Tibial nerve (tissue), 4 donors: ENCODE data around the gene CAMK1D. TPM values are rescaled to one million over a fixed set of nuclear protein-coding genes. Genes with fewer than 3 reads are reported as not detected.

Source experiments
- DNase-seq, 2 donors: peaks; one replicate each; pipeline ENCODE4 v3.0.0-alpha.2; 2019; ENCODE audit warnings: low spot score in 2 of 2
- H3K27ac ChIP-seq, 4 donors: fragments of 200-600 bp; sonication (generic) in 3 of 4; one replicate each; pipeline ENCODE4 v1.5.1; 2017 to 2019; ENCODE audit warnings: mild to moderate bottlenecking in 1 of 4
- H3K27me3 ChIP-seq, 2 donors: fragments of 200-600 bp; sonication (generic) in 1 of 2; one replicate each; pipeline versions ENCODE4 v1.5.1 to v1.6.0; 2017 to 2019
- H3K36me3 ChIP-seq, 3 donors: fragments of 200-600 bp; sonication (generic); one replicate each; pipeline ENCODE4 v1.5.1; 2018 to 2019
- H3K4me1 ChIP-seq, 4 donors: fragments of 200-600 bp; sonication (generic) in 3 of 4; one replicate each; pipeline ENCODE4 v1.5.1; 2017 to 2019
- H3K4me3 ChIP-seq, 4 donors: fragments of 200-600 bp; sonication (generic) in 3 of 4; one replicate each; pipeline ENCODE4 v1.5.1; 2017 to 2019; ENCODE audit warnings: mild to moderate bottlenecking in 1 of 4, moderate library complexity in 1 of 4
- H3K9me3 ChIP-seq, 4 donors: fragments of 200-600 bp; sonication (generic) in 3 of 4; one replicate each; pipeline ENCODE4 v1.5.1; 2017 to 2019
- EP300 ChIP-seq, 2 donors: sonication (generic); formaldehyde crosslinking; IDR thresholded peaks; one replicate each; pipeline ENCODE4 v1.6.1; 2017; ENCODE audit warnings: antibody characterized with exemption in 2 of 2, mild to moderate bottlenecking in 1 of 2
- POLR2A ChIP-seq, 2 donors: fragments of 450-650 bp; IDR thresholded peaks; one replicate each; pipeline ENCODE4 v1.6.1; 2017; ENCODE audit warnings: antibody characterized with exemption in 2 of 2, mild to moderate bottlenecking in 2 of 2, moderate library complexity in 2 of 2
- WGBS, 2 donors: methylation state at CpG; one replicate each; pipeline ENCODE4 v1.1.5; 2018; 5-methylcytosine and 5-hydroxymethylcytosine counted together
- total RNA-seq, 4 donors: library from RNA; depleted of rRNA; stranded (reverse); fragments of >200 nt; gene quantifications; one replicate each; pipeline ENCODE4 v1.1.0, GENCODE V29; 2016
- TF ChIP-seq, protein P1 (sequence below), 5 experiments: fragments of 200-600 bp in 3 of 5; fragments of 450-650 bp in 2 of 5; sonication (generic) in 3 of 5; IDR thresholded peaks; one replicate each; pipeline ENCODE4 v1.5.1; 2016 to 2019; ENCODE audit warnings: antibody characterized with exemption in 5 of 5, mild to moderate bottlenecking in 3 of 5, moderate library complexity in 2 of 5

The CAMK1D gene
- total RNA-seq, 4 donors from 2014 or later: 6.9 to 20.5 (median 17.2) TPM

GRCh38 chr10:12471135-12471534, 121.8 kb downstream of the CAMK1D start:
- DNase-seq: no peak
- Histone ChIP-seq H3K9me3 (no peaks in the 10 kb centered on the region), H3K27ac (no peak overlapping the region), H3K4me1 (peaks cover 0 to 5% (median 0%) of the 10 kb centered on the region in 4 donors), H3K27me3 (no peaks in the 10 kb centered on the region), H3K4me3 (no peak overlapping the region), H3K36me3 (no peaks in the 10 kb centered on the region)
- no peak for TF ChIP-seq POLR2A (IDR thresholded peaks at IDR 0.05)
- no peak for TF ChIP-seq EP300 (IDR thresholded peaks at IDR 0.05)
- TF ChIP-seq, protein P1, sequence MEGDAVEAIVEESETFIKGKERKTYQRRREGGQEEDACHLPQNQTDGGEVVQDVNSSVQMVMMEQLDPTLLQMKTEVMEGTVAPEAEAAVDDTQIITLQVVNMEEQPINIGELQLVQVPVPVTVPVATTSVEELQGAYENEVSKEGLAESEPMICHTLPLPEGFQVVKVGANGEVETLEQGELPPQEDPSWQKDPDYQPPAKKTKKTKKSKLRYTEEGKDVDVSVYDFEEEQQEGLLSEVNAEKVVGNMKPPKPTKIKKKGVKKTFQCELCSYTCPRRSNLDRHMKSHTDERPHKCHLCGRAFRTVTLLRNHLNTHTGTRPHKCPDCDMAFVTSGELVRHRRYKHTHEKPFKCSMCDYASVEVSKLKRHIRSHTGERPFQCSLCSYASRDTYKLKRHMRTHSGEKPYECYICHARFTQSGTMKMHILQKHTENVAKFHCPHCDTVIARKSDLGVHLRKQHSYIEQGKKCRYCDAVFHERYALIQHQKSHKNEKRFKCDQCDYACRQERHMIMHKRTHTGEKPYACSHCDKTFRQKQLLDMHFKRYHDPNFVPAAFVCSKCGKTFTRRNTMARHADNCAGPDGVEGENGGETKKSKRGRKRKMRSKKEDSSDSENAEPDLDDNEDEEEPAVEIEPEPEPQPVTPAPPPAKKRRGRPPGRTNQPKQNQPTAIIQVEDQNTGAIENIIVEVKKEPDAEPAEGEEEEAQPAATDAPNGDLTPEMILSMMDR (IDR thresholded peaks at IDR 0.05): no peak
- 79 to 95% methylated on average over 5 of the region's 5 CpGs for WGBS, 2 donors

GRCh38 chr10:12473491-12473890, 124.1 kb downstream of the CAMK1D start:
- no peaks in the 10 kb centered on the region for H3K27me3 ChIP-seq
- peaks cover 0 to 5% (median 0%) of the 10 kb centered on the region in 4 donors for H3K4me1 ChIP-seq
- no peaks in the 10 kb centered on the region for H3K36me3 ChIP-seq
- whole genome bisulfite sequencing, 2 donors: 90 to 91% methylated on average over 6 of the region's 6 CpGs
- no peak overlapping the region for H3K27ac ChIP-seq
- H3K4me3 ChIP-seq: no peak overlapping the region
- no peaks in the 10 kb centered on the region for H3K9me3 ChIP-seq
- DNase-seq: no peak
- TF ChIP-seq, protein P1 (IDR thresholded peaks at IDR 0.05): no peak
- no peak for TF ChIP-seq POLR2A (IDR thresholded peaks at IDR 0.05)
- TF ChIP-seq EP300 (IDR thresholded peaks at IDR 0.05): no peak

DNA sequence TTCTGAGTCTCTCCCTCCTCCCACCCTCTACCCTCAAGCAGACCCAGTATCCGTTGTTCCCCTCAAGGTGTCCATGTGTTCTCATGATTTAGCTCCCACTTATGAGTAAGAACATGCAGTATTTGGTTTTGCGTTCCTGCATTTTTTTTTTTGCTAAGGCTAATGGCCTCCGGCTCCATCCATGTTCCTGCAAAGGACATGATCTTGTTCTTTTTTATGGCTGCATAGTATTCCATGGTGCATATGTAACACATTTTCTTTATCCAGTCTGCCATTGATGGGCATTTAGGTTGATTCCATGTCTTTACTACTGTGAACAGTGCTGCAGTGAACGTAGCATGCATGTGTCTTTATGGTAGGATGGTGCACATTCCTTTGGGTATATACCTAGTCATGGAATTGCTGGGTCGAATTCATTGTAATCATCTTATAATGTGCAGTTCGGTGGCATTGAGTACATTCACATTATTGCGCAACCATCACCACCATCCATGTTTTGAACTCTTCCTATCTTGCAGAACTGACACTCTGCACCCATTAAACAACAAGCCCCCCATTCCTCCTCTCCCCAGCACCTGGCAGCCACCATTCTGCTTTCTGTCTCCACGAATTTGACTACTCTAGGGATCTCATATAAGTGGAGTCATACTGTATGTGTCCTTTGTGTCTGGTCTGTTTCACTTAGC, 125.5 kb downstream of the CAMK1D start:
- Histone ChIP-seq H3K27me3 (no peaks in the 10 kb centered on the region), H3K27ac (no peak overlapping the region), H3K4me1 (peaks cover 0 to 5% (median 0%) of the 10 kb centered on the region in 4 donors), H3K4me3 (no peak overlapping the region), H3K36me3 (no peaks in the 10 kb centered on the region), H3K9me3 (no peaks in the 10 kb centered on the region)
- WGBS, 2 donors: 92 to 96% methylated on average over 8 of the region's 8 CpGs
- TF ChIP-seq POLR2A (IDR thresholded peaks at IDR 0.05) (no peak), EP300 (IDR thresholded peaks at IDR 0.05) (no peak)
- TF ChIP-seq, protein P1 (IDR thresholded peaks at IDR 0.05): no peak
- DNase-seq: no peak

- no peak for DNase-seq
- peaks cover 0 to 5% (median 0%) of the 10 kb centered on the region in 4 donors for H3K4me1 ChIP-seq
- H3K4me3 ChIP-seq: no peak overlapping the region
- H3K9me3 ChIP-seq: no peaks in the 10 kb centered on the region
- TF ChIP-seq POLR2A (IDR thresholded peaks at IDR 0.05) (no peak), EP300 (IDR thresholded peaks at IDR 0.05) (no peak)
- TF ChIP-seq, protein P1 (IDR thresholded peaks at IDR 0.05): no peak
- H3K36me3 ChIP-seq: no peaks in the 10 kb centered on the region
- WGBS, 2 donors: 88 to 93% methylated on average over 4 of the region's 4 CpGs
- no peak overlapping the region for H3K27ac ChIP-seq
- no peaks in the 10 kb centered on the region for H3K27me3 ChIP-seq
These were observed 127.3 kb downstream of the CAMK1D start for GRCh38 chr10:12476656-12477055.

- H3K27me3 ChIP-seq: no peaks in the 10 kb centered on the region
- peaks cover 0 to 2% (median 0%) of the 10 kb centered on the region in 4 donors for H3K4me1 ChIP-seq
These were observed 130.1 kb downstream of the CAMK1D start for GRCh38 chr10:12479437-12479844.

More at GRCh38 chr10:12479437-12479844, 130.1 kb downstream of the CAMK1D start:
- no peaks in the 10 kb centered on the region for H3K36me3 ChIP-seq
- 93 to 95% methylated on average over 12 of the region's 12 CpGs for WGBS, 2 donors
- no peak overlapping the region for H3K27ac ChIP-seq
- DNase-seq: no peak
- H3K4me3 ChIP-seq: no peak overlapping the region
- H3K9me3 ChIP-seq: no peaks in the 10 kb centered on the region
- TF ChIP-seq, protein P1 (IDR thresholded peaks at IDR 0.05): no peak
- no peak for TF ChIP-seq POLR2A (IDR thresholded peaks at IDR 0.05)
- TF ChIP-seq EP300 (IDR thresholded peaks at IDR 0.05): no peak
